Activated B cell treated with CpG ODN at 0.5 μM for 24 hours (primary cell): ENCODE measurements around the gene ANKHD1. TPM values are rescaled to one million over a fixed set of nuclear protein-coding genes. Genes with fewer than 3 reads are reported as not detected.

ENCODE experiments used
- ATAC-seq: fragments of 200-7000 bp; cut with Tn5 transposase; one replicate; pipeline ENCODE4 v1.10.0; 2021; ENCODE audit warnings: low read depth, mild to moderate bottlenecking, moderate library complexity
- CTCF ChIA-PET: fragments of 350-600 bp; sonication (Branson Sonifier 250); formaldehyde crosslinking; loops from one replicate; lab custom pipeline; 2021; ENCODE audit warnings: antibody characterized with exemption; lab: Charles Lee
- POLR2A ChIA-PET: fragments of 350-600 bp; sonication (Branson Sonifier 250); formaldehyde crosslinking; loops from one replicate; lab custom pipeline; 2021; ENCODE audit warnings: antibody characterized with exemption; lab: Charles Lee
- DNase-seq: peaks from one replicate; pipeline ENCODE4 v3.0.0; 2022
- H3K27ac Mint-ChIP-seq: one replicate; pipeline ENCODE4 v1.8.0; 2020; ENCODE audit warnings: mixed read lengths
- H3K27me3 Mint-ChIP-seq: one replicate; pipeline ENCODE4 v1.8.0; 2021; ENCODE audit warnings: mixed read lengths
- H3K36me3 Mint-ChIP-seq: one replicate; pipeline ENCODE4 v1.8.0; 2021; ENCODE audit warnings: low read depth, mixed read lengths
- H3K4me1 Mint-ChIP-seq: one replicate; pipeline ENCODE4 v1.8.0; 2021; ENCODE audit warnings: mixed read lengths
- H3K4me3 Mint-ChIP-seq: one replicate; pipeline ENCODE4 v1.8.0; 2020; ENCODE audit warnings: mild to moderate bottlenecking, mixed read lengths
- H3K9me3 Mint-ChIP-seq: one replicate; pipeline ENCODE4 v1.8.0; 2020; ENCODE audit warnings: mixed read lengths
- CTCF ChIP-seq: fragments of 200-600 bp; IDR thresholded peaks from one replicate; pipeline ENCODE4 v1.8.0; 2022; ENCODE audit warnings: antibody characterized with exemption, mild to moderate bottlenecking
- intact Hi-C: fragments of 100-400 bp; cut with micrococcal nuclease; formaldehyde crosslinking; loops from one replicate; pipeline ENCODE4 v1.15.1; 2024
- total RNA-seq: library from RNA; stranded (reverse); gene quantifications from 2 replicates; pipeline ENCODE4 v1.2.3, GENCODE V29; 2022

Gene ANKHD1
- total RNA-seq, 1 donor from 2014 or later, result 187 TPM

DNA sequence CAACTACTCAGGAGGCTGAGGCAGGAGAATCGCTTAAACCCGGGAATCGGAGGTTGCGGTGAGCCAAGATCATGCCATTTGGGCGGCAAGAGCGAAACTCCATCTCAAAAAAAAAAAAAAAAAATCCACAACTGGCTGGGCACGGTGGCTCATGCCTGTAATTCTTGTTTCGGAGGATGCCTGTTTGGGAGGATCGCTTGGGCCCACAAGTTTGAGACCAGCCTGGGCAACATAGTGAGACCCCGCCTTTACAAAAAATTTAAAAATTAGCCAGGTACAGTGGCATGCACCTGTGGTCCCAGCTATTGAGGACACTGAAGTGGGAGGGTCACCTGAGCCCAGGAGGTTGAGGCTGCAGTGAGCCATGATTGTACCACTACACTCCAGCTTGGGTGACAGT is 144.0 kb downstream of the ANKHD1 start:
- CTCF ChIA-PET, result no interaction called here
- H3K27ac Mint-ChIP-seq, result no peak overlapping the region
- H3K36me3 Mint-ChIP-seq, result peaks cover 54% of the 10 kb centered on the region
- intact Hi-C loops, result loop anchor here (5.0 kb wide), 1 partner anchor 143 kb away; the partner anchor contains the start of gene ANKHD1
- POLR2A ChIA-PET, result interaction anchor here (0.7 to 4.4 kb wide), 4 partner anchors 19 to 199 kb away, joined by 3 to 39 read pairs (median 4); partner anchors contain the start of genes APBB3, HBEGF, IK and NDUFA2
- no peak for ATAC-seq
- H3K27me3 Mint-ChIP-seq, result no peaks in the 10 kb centered on the region
- H3K4me3 Mint-ChIP-seq, result no peak overlapping the region
- H3K9me3 Mint-ChIP-seq, result no peaks in the 10 kb centered on the region
- TF ChIP-seq CTCF, result no peak
- no peak for DNase-seq
- peaks cover 27% of the 10 kb centered on the region for H3K4me1 Mint-ChIP-seq

- Mint-ChIP-seq H3K4me3 (peak overlapping the region; percentile 86), H3K4me1 (peaks cover 27% of the 10 kb centered on the region), H3K27me3 (no peaks in the 10 kb centered on the region), H3K27ac (peak overlapping the region; percentile 95), H3K36me3 (peaks cover 55% of the 10 kb centered on the region), H3K9me3 (no peaks in the 10 kb centered on the region)
- no peak for TF ChIP-seq CTCF
- ATAC-seq, result no peak
- intact Hi-C loops, result loop anchor here (1.0 to 5.0 kb wide), 7 partner anchors 10 to 164 kb away; partner anchors contain the start of genes ANKHD1, APBB3, SLC35A4 and SRA1
- POLR2A ChIA-PET, result interaction anchor here (0.7 to 4.4 kb wide), 16 partner anchors 9 to 164 kb away, joined by 3 to 39 read pairs (median 7); partner anchors contain the start of genes ANKHD1, APBB3, HARS1 and HARS2
- CTCF ChIA-PET, result interaction anchor here (0.6 to 2.3 kb wide), 6 partner anchors 10 to 100 kb away, joined by 3 to 12 read pairs (median 4); partner anchors contain the start of genes IK, NDUFA2, SRA1 and TMCO6
- DNase-seq, result no peak
These were observed 145.3 kb downstream of the ANKHD1 start for GRCh38 chr5:140546851-140547507.

GRCh38 chr5:140547508-140548299 is 146.1 kb downstream of the ANKHD1 start, which contains the start of gene EIF4EBP3:
Gene EIF4EBP3 (plus strand): TSS chr5:140547662. CDS start chr5:140547738, 76 bp downstream.
- DNase-seq, result peak; percentile 74
- H3K27ac Mint-ChIP-seq, result peak within 1 kb of the TSS; percentile 95
- peak within 1 kb of the TSS; percentile 86 for H3K4me3 Mint-ChIP-seq
- intact Hi-C loops, result loop anchor here (1.0 to 5.0 kb wide), 7 partner anchors 10 to 164 kb away; partner anchors contain the start of genes ANKHD1, APBB3, SLC35A4 and SRA1
- no peak for TF ChIP-seq CTCF
- peak; percentile 97 for ATAC-seq
- CTCF ChIA-PET, result interaction anchor here (0.6 to 2.3 kb wide), 6 partner anchors 10 to 99 kb away, joined by 3 to 12 read pairs (median 4); partner anchors contain the start of genes IK, NDUFA2, SRA1 and TMCO6
- H3K9me3 Mint-ChIP-seq, result no peaks in the 10 kb centered on the region
- no peaks in the 10 kb centered on the region for H3K27me3 Mint-ChIP-seq
- POLR2A ChIA-PET, result interaction anchor here (0.6 to 4.4 kb wide), 17 partner anchors 8 to 773 kb away, joined by 3 to 39 read pairs (median 8); partner anchors contain the start of genes ANKHD1, APBB3, HARS1 and HARS2
- H3K36me3 Mint-ChIP-seq, result peaks cover 54% of the 10 kb centered on the region
- H3K4me1 Mint-ChIP-seq, result peaks cover 28% of the 10 kb centered on the region

DNA sequence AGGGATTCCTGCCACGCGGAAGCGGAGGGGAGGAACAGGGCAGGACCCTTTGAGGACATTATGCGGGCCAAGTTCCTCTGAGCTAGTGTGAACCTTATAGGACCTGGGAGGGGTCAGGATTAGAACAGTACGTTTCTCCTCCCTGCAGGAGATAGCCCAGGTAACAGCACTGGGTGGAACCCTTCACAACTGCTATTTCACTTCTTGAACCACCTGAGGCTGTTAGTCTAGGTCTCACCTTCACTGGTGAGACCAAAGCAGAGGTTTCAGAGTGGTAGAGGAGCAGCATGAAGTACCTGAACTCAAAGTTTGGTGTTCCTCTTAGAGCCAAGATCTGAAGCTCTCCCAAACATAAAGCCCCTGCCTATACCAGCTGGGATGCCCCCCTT is 146.7 kb downstream of the ANKHD1 start:
- ChIA-PET CTCF (interaction anchor here (1.5 to 2.3 kb wide), 3 partner anchors 9 to 99 kb away, joined by 4 to 12 read pairs (median 8); partner anchors contain the start of genes IK, NDUFA2, SRA1 and TMCO6), POLR2A (interaction anchor here (0.6 to 4.4 kb wide), 12 partner anchors 9 to 430 kb away, joined by 3 to 39 read pairs (median 15); partner anchors contain the start of genes ANKHD1, APBB3, IK and NDUFA2)
- ATAC-seq, result peak; percentile 6
- Mint-ChIP-seq H3K4me1 (peaks cover 34% of the 10 kb centered on the region), H3K27ac (peak overlapping the region; percentile 95), H3K36me3 (peaks cover 56% of the 10 kb centered on the region), H3K27me3 (no peaks in the 10 kb centered on the region), H3K4me3 (peak overlapping the region; percentile 86), H3K9me3 (no peaks in the 10 kb centered on the region)
- intact Hi-C loops, result loop anchor here (5.0 kb wide), 1 partner anchor 146 kb away; the partner anchor contains the start of gene ANKHD1
- no peak for DNase-seq
- TF ChIP-seq CTCF, result no peak
